ENCODE measurements around the gene MED27.

The MED27 gene

GRCh38 chr9:131927091-131927490, 152.6 kb downstream of the MED27 start:
- no peak for DNase-seq (ENCODE audit: low read depth in 1 of 2, low spot score in 1 of 2)
- Histone ChIP-seq H3K4me3 (replicated peaks; ENCODE audit: insufficient read depth, low read length) (no peak overlapping the region), H3K27ac (replicated peaks) (no peak overlapping the region), H3K27me3 (ENCODE audit: insufficient read depth, poor library complexity, severe bottlenecking) (no peaks in the 10 kb centered on the region)
- TF ChIP-seq GABPA (IDR thresholded peaks at IDR 0.05; ENCODE audit: low read depth): no peak

- H3K4me3 ChIP-seq (replicated peaks; ENCODE audit: insufficient read depth, low read length): no peak overlapping the region
- H3K27ac ChIP-seq (replicated peaks): no peak overlapping the region
- H3K27me3 ChIP-seq (ENCODE audit: insufficient read depth, poor library complexity, severe bottlenecking): no peaks in the 10 kb centered on the region
- no peak for DNase-seq (ENCODE audit: low read depth in 1 of 2, low spot score in 1 of 2)
- TF ChIP-seq CTCF (IDR thresholded peaks at IDR 0.05; ENCODE audit: insufficient read depth, low read length) (no peak), SPI1 (IDR thresholded peaks at IDR 0.05; ENCODE audit: borderline replicate concordance, low read depth) (no peak), GABPA (IDR thresholded peaks at IDR 0.05; ENCODE audit: low read depth) (no peak), REST (IDR thresholded peaks at IDR 0.05; ENCODE audit: insufficient replicate concordance, low read depth) (no peak), POLR2AphosphoS5 (IDR thresholded peaks at IDR 0.05; ENCODE audit: low read depth) (no peak)
Measured at GRCh38 chr9:131926360-131926922, 153.2 kb downstream of the MED27 start.

GRCh38 chr9:131925677-131926177, 153.9 kb downstream of the MED27 start:
- Histone ChIP-seq H3K27me3 (ENCODE audit: insufficient read depth, poor library complexity, severe bottlenecking) (no peaks in the 10 kb centered on the region), H3K4me3 (replicated peaks; ENCODE audit: insufficient read depth, low read length) (no peak overlapping the region), H3K27ac (replicated peaks) (no peak overlapping the region)
- TF ChIP-seq POLR2AphosphoS5 (IDR thresholded peaks at IDR 0.05; ENCODE audit: low read depth) (no peak), CTCF (IDR thresholded peaks at IDR 0.05; ENCODE audit: insufficient read depth, low read length) (no peak), SPI1 (IDR thresholded peaks at IDR 0.05; ENCODE audit: borderline replicate concordance, low read depth) (no peak), GABPA (IDR thresholded peaks at IDR 0.05; ENCODE audit: low read depth) (no peak), REST (IDR thresholded peaks at IDR 0.05; ENCODE audit: insufficient replicate concordance, low read depth) (no peak)
- no peak for DNase-seq (ENCODE audit: low read depth in 1 of 2, low spot score in 1 of 2)

- Histone ChIP-seq H3K27ac (replicated peaks) (no peak overlapping the region), H3K27me3 (ENCODE audit: insufficient read depth, poor library complexity, severe bottlenecking) (no peaks in the 10 kb centered on the region), H3K4me3 (replicated peaks; ENCODE audit: insufficient read depth, low read length) (no peak overlapping the region)
- TF ChIP-seq SPI1 (IDR thresholded peaks at IDR 0.05; ENCODE audit: borderline replicate concordance, low read depth) (no peak), GABPA (IDR thresholded peaks at IDR 0.05; ENCODE audit: low read depth) (no peak), REST (IDR thresholded peaks at IDR 0.05; ENCODE audit: insufficient replicate concordance, low read depth) (no peak), CTCF (IDR thresholded peaks at IDR 0.05; ENCODE audit: insufficient read depth, low read length) (no peak), POLR2AphosphoS5 (IDR thresholded peaks at IDR 0.05; ENCODE audit: low read depth) (no peak)
- no peak for DNase-seq (ENCODE audit: low read depth in 1 of 2, low spot score in 1 of 2)
Measured at GRCh38 chr9:131923766-131924165, 155.9 kb downstream of the MED27 start.

Measured in HL-60 (cell line).